GM10248 (cell line): ENCODE data around the gene DNM3.

Experiments used
- CTCF ChIA-PET: fragments of 300-600 bp; sonication (Branson Sonifier 250); formaldehyde crosslinking; extraction: SDS; loops from one replicate; lab custom pipeline; 2021; ENCODE audit warnings: antibody characterized with exemption; lab: Yijun Ruan, JAX
- POLR2A ChIA-PET: fragments of 350-650 bp; sonication (Branson Sonifier 250); formaldehyde crosslinking; extraction: SDS; loops from one replicate; lab custom pipeline; 2020; ENCODE audit warnings: antibody characterized with exemption; lab: Yijun Ruan, JAX
- DNase-seq: peaks from one replicate; pipeline ENCODE4 v3.0.0; 2012; ENCODE audit errors: extremely low spot score
- TF ChIP-seq, protein P1 (sequence below): IDR thresholded peaks from 2 replicates; pipeline ENCODE4 v1.5.1; 2012; ENCODE audit warnings: mild to moderate bottlenecking, low read depth; ENCODE audit errors: extremely low read depth, missing control alignments, control extremely low read depth

DNM3 gene

DNA sequence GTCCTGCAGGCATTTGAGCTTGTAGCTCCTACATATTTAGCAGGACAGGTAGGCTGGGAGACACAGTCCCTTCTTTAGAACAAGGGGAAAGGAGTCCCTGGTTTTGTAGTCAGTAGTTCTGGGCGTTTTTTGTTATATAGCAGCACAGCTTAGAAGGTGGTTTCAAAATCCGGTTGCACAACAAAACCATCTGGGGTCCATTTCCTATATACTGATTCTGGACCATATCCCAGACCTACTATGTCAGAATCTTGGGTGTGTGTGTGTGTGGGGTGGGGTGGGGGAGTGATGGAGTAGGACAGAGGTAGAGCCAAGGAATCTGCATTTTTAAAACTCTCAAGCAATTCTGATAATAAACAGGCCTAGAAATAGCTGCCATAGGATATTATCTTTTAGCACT, 38.3 kb upstream of the DNM3 start:
- POLR2A ChIA-PET, result no interaction called here
- TF ChIP-seq, protein P1, sequence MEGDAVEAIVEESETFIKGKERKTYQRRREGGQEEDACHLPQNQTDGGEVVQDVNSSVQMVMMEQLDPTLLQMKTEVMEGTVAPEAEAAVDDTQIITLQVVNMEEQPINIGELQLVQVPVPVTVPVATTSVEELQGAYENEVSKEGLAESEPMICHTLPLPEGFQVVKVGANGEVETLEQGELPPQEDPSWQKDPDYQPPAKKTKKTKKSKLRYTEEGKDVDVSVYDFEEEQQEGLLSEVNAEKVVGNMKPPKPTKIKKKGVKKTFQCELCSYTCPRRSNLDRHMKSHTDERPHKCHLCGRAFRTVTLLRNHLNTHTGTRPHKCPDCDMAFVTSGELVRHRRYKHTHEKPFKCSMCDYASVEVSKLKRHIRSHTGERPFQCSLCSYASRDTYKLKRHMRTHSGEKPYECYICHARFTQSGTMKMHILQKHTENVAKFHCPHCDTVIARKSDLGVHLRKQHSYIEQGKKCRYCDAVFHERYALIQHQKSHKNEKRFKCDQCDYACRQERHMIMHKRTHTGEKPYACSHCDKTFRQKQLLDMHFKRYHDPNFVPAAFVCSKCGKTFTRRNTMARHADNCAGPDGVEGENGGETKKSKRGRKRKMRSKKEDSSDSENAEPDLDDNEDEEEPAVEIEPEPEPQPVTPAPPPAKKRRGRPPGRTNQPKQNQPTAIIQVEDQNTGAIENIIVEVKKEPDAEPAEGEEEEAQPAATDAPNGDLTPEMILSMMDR, result no peak
- DNase-seq, result no peak
- CTCF ChIA-PET, result interaction anchor here (1.0 to 9.1 kb wide), 9 partner anchors 7 to 596 kb away, joined by 3 to 171 read pairs (median 9); no protein-coding TSS in a partner anchor

DNA sequence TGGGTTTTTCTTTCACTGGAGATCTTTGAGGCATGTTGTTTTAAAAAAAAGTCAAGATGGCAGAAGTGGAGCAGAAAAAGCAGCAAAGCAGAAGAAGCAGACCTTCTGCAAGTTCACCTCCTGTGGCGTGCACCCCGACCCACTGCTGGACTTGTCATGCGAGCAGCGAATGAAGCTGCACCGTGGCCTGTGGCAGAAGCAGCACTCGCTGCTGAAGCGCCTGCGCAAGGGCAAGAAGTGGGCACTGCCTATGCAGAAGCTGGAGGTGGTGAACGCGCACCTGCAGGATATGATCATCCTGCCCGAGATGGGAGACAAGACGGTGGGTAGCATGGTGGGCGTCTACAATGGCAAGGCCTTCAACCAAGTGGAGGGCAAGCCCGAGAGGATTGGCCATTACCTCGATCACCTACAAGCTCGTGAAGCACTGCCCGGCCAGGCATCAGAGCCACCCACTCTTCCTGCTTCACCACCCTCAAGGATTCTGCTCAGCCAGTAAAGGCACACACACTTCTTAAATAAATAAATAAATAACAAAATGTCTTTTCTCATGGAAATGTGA, 37.8 kb upstream of the DNM3 start:
- no peak for DNase-seq
- ChIA-PET POLR2A (no interaction called here), CTCF (interaction anchor here (1.0 to 9.1 kb wide), 5 partner anchors 7 to 596 kb away, joined by 3 to 171 read pairs (median 16); no protein-coding TSS in a partner anchor)
- TF ChIP-seq, protein P1, result no peak

DNA sequence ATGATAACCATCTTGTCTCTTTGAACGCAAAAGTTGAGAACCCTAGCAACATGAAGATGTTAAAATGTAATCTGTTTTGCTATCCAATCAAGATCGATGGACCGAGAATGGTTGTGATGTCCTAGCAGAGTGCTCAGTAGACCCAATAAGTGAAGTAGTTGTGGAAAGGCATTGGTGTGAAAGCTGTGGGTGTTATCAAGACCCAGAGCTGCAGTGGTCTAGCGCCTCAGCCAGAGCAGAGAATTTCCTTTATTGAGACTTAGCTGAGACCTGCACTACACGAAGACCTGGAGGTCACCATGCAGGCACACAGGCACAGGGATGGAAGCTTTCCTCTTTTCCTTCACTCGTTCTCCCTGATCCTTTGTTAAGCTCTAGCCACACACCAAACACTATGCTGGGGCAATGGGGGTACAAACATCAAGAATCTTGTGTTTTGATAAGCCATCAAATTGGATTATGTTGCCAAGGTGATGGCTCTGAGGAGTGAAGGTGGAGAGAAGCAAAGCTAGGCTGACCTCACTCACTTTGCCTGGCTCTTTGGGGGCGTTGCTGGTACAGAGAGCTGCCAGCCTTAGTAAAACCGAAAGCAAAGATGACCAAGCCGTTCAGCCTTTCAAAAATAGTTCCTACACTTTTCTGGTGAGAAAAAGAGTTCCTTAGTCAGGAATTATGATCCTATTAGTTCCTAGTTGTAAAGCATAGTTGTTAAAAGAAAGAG, 35.7 kb upstream of the DNM3 start:
- TF ChIP-seq, protein P1, result no peak
- peak; percentile 34 for DNase-seq
- ChIA-PET CTCF (interaction anchor here (0.8 to 9.1 kb wide), 3 partner anchors 10 to 180 kb away, joined by 3 to 171 read pairs (median 5); no protein-coding TSS in a partner anchor), POLR2A (no interaction called here)

DNA sequence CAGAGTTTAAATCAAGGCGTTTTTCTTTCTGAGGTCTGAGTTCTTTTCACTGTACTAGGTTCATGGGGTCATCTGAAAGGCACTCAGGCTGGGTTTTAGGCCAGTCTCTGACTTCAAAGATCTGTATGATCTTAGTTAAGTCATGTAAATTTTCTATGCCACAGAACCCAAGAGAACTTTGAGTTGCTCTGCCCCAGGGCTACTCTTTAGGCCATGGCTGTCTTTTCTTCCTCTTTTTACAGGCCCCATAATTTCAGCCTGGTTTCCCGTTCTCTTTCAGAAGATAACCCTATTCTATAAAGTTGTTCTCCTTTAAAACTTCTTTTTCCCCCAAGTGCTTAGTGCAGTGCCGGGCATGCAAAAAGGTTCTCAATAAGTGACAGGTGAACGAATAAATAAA, 33.7 kb upstream of the DNM3 start:
- TF ChIP-seq, protein P1, result no peak
- ChIA-PET CTCF (interaction anchor here (1.1 to 5.6 kb wide), 3 partner anchors 7 to 177 kb away, joined by 3 to 43 read pairs (median 4); no protein-coding TSS in a partner anchor), POLR2A (interaction anchor here (0.7 kb wide), 1 partner anchor 232 kb away, joined by 5 read pairs; no protein-coding TSS in a partner anchor)
- DNase-seq, result no peak

DNA sequence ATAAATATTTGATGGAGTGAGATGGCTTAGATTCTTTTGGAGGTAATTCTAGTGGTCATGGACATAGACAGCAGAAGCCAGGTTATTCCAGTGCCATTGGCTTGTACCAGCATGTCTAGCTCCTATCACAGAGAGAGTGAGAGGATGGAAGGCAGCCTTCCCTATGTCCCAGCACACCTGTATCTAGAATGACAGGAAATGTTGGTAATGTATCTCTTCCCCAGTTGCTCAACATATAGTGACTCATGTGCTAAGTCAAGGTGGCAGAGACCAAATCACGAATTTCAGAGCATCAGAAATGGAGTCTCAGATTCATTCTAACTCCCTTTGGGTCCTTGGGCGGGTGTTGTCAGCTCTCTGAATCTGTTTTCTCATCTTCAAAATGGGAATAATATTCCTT, 31.5 kb upstream of the DNM3 start:
- TF ChIP-seq, protein P1, result no peak
- CTCF ChIA-PET, result interaction anchor here (1.0 to 5.6 kb wide), 2 partner anchors 9 to 591 kb away, joined by 3 to 43 read pairs; no protein-coding TSS in a partner anchor
- no peak for DNase-seq
- POLR2A ChIA-PET, result no interaction called here

DNA sequence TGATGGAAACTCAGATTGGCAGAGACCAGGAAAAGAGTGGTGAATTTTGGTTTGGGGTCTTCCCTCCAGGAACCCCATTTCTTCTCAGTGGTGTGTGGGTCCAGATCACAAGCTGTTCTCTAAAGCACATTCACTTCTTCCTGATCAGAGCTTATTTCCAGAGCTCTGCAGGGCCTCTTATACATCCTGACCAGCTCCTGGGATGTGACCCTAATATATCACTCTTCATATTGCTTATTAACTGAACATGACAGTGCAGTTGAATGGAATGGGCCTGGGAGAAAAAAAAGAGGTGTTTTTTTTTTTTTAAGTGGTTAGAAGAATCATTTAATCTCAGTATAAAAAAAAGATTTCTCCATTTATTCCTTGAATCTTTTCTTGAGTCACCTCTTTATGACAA, 29.6 kb upstream of the DNM3 start:
- TF ChIP-seq, protein P1, result no peak
- POLR2A ChIA-PET, result no interaction called here
- CTCF ChIA-PET, result interaction anchor here (0.8 to 5.6 kb wide), 5 partner anchors 10 to 174 kb away, joined by 3 to 43 read pairs (median 3); no protein-coding TSS in a partner anchor
- DNase-seq, result no peak
